Stimulated activated CD8-positive, alpha-beta memory T cell treated with anti-CD3 and anti-CD28 coated beads, Interleukin-12 subunit alpha, Interleukin-12 subunit beta, amount 100 ng/mL, for 24 hours (primary cell): ENCODE measurements around the gene NELFB.
"Not testable (repeated sequence)": the region's sequence is repeated elsewhere in the genome, so short reads cannot be mapped to it uniquely, and the experiment has no call there.

Experiments used
- DNase-seq: peaks from one replicate; pipeline ENCODE4 v3.0.0-alpha.2; 2020; ENCODE audit errors: extremely low read depth

NELFB gene

DNA sequence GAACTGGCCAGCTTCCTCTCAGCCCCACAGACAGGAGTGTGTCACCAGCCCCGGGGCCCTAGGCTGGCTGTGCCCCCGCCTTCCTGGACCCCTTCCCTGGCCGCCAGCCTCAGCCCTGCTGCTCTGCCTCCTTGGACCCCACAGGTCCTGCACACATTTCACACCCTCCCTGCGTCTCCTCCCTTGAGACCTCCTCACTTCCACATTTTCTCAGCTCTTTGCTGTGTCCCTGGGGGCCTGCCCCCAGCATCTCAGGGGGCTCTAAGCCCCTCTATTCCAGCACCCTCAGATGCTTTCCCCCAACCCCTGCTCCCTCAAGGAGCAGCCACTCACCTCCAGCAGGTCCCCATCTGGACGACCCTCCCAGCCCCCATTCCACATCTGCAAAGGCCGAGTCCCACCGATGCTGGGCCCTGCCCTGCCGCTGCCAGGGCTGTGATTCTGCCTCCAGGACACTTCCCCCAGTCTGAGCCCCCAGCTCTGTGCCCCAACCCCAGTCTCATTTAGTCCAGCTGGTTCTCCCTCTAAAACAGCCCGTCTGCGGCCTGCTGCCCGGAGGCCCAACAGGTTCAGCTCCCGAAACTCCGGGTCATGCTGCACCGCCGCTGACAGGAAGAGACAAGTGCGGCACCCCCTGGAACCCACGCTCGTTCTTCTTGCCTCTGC, 20.2 kb upstream of the NELFB start:
- DNase-seq = no peak

DNA sequence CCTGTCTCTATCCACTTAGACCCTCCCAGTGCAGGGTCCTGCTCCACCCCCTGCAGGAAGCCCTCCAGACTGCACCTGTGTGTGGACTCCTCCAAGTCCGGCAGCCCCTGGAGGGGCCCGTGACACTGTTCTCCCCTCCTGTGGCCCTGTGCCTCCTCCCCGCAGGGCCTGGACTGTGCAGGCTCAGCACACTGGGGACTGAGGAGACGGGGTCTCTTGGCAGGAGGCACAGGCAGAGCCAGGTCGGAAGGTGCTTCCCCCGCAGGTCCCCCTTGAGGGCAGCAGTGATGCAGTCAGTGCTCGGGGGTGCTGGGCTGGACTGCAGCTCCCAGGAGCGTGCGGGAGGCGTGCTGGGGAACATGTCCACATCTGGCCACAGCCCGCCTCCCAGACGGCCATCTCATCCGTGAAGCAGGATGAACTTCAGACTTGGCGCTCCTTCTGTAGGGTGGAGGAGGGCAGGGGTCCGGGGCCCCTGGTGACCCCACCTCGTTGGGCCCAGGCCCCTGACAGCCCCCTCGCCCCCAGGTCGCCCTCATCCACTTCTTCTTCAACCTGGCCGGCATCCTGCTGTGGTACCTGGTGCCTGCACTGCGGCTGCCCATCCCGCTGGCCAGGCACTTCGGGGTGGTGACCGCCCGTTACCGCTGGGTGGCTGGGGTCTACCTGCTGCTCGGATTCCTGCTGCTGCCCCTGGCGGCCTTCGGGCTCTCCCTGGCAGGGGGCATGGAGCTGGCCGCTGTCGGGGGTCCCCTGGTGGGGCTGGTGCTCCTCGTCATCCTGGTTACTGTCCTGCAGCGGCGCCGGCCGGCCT, 19.5 kb upstream of the NELFB start:
- DNase-seq = no peak

DNA sequence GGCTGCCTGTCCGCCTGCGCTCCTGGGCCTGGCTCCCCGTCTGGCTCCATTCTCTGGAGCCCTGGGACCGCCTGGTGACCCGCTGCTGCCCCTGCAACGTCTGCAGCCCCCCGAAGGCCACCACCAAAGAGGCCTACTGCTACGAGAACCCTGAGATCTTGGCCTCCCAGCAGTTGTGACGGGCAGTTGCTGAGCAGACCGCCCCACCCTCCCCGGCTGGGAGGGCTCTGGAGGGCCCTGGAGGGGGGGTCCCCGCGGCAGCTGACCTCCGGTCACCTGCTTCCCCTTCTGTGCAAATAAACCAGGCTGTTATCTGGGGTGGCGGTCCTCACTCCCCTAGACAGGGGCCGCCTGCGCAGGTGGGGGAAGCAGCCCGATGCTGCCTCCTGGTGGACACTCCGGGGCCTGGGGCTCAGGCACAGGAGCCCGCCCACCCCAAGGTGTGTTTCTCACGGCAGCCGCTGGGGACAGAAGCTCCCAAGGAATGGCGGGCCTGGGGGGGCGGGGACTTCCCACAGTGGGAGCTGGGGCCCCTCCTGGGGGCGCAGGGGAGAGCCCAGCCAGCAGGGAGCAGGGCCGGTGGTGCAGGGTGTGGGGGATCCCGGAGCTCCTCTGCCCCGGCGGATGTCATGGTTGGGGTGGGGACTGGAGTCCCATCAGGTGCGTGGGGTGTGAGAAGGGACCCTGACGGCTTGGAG, 18.7 kb upstream of the NELFB start:
- peak; percentile 77 for DNase-seq

DNA sequence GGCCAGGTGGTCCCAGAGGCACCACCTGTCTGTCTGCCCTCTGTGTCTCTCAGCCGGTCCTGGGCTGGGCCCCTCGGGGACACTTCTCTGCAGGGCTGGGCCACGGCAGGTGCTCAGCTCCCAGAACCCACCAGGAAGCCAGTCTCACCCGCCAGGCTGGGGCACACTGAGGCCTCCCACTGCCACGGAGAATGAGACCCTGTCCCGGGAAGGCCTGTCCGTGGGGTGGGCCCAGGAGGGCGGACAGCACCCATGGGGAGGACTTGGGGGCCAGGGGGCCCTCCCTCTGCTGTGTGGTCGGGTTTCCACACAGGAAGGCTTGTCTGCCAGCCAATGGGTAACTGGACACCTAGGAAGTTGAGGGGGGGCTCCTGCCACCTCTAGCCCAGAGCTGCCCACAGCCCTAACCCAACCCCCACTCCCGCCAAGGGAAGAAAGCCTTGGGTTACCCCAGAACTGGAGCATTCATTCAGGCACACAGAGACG, 18.1 kb upstream of the NELFB start:
- no peak for DNase-seq

DNA sequence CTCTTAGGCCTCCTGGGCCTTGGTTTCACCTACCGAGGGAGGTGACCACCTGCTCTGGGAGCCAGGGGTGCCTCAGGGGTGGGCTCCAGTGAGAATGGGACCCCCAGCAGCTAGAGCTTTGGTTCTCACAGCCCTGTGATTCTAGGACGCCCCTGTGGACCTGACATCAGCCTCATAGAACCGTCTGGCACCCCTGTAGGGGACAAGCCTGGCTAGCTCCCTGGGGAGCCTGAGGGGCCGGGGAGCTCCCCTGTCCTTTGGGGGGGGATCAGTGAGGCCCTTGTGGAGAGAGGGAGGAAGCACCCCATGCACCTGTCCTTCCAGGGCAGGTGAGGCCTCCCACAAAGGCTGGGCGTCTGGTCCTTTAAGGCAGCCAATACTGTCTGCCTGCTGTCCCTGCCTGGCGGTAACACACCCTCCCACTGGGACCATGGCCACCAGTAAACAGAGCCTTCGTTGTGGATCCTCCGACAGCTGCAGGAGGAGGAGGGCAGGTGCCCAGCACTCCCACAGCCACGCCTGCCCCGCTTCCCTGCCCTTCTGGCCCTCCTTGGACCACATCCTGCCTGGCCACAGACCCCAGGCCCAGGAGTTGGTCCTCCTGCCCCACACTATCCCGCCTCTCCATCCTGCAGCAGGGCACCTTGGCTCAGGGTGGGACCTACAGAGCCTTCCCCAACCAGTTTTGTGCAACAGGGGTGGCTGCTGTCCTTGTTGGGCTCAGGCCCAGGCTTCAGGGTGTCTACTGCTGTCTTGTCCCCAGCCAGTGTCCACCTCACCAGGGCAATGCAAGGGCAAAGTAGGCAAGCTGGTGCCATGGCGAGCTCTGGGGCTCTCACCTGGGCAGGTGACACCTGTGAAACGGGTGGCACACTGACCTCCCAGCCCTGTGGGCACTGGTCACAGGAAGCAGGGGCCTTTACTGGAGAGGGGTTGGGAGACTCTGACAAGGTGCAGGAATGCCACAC, 17.1 kb upstream of the NELFB start:
- no peak for DNase-seq

DNA sequence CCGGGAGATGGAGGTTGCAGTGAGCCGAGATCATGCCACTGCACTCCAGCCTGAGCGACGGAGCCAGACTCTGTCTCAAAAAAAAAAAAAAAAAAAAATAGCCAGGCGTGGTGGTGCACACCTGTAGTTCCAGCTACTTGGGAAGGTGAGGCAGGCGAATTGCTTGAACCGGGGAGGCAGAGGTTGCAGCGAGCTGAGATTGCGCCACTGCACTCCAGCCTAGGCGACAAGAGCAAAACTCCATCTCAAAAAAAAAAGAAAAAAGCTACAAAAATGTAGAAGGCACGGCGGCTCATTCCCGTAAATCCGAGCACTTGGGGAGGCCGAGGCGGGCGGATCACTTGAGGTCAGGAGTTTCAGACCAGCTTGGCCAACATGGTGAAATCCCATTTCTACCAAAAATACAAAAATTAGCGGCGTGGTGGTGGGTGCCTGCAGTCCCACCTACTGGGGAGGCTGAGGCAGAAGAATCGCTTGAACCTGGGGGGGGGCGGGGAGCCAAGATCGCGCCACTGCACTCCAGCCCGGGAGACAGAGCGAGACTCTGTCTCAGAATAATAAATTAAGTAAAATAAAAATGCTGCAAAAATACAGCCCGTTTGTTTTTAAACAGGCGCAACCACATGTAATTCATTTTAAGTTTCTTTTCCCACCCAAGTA, 15.5 kb upstream of the NELFB start:
- DNase-seq = not testable (repeated sequence)

DNA sequence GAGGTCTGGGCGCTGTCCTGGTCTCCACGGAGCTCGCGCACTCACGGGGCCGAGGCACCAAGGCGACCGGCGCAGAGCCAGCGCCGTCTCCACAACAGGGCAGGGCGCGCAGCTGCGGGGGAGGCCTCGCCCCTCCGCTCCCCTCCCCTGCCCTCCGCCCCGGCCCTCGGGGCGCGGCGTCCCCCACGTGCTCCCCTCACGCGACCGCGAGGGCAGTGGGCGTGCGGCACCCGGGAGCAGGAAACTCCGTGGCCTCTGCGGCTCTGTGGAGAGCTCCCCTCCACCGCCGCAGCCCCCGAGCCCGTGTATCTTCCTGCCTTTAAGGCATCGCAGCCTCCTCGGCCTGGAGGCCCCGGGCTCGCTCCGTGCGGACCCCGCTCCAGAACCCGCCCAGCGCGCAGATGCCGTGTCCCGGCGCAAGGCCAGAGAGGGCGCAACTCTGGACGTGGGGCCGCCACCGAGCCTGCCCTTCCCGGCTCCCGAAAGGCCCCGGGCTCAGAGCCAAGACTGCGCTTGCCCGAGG, 14.7 kb upstream of the NELFB start:
- DNase-seq = peak; percentile 38

DNA sequence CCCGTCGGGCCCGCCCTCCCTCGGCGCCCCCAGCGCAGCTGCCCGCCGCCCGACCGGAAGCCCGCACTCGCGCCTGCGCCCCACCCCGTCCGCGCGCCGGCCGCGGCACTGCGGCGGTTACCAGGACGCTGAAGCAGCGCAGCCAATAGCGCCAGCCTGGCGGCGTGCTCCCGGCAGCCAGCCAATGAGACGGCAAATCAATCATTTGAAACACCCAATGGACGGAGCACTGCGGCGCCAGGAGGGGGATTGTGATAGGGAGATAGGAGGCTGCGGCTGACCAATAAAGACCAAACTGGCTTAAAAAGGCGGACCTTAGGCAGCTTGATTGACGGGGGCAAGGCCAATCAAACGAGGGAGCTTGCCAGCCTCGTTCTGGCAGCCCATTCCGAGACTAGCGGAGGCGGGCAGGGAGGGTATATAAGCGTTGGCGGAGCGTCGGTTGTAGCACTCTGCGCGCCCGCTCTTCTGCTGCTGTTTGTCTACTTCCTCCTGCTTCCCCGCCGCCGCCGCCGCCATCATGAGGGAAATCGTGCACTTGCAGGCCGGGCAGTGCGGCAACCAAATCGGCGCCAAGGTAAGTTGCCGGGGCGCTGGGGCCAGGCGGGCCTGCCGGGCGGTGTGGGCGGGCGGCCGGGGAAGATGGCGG, 14.2 kb upstream of the NELFB start, which contains the start of gene TUBB4B:
TSS of gene TUBB4B (plus strand) at position 447 of the 649 bp plus-strand sequence. CDS start at position 521, 74 bp downstream.
- peak; percentile 91 for DNase-seq

DNA sequence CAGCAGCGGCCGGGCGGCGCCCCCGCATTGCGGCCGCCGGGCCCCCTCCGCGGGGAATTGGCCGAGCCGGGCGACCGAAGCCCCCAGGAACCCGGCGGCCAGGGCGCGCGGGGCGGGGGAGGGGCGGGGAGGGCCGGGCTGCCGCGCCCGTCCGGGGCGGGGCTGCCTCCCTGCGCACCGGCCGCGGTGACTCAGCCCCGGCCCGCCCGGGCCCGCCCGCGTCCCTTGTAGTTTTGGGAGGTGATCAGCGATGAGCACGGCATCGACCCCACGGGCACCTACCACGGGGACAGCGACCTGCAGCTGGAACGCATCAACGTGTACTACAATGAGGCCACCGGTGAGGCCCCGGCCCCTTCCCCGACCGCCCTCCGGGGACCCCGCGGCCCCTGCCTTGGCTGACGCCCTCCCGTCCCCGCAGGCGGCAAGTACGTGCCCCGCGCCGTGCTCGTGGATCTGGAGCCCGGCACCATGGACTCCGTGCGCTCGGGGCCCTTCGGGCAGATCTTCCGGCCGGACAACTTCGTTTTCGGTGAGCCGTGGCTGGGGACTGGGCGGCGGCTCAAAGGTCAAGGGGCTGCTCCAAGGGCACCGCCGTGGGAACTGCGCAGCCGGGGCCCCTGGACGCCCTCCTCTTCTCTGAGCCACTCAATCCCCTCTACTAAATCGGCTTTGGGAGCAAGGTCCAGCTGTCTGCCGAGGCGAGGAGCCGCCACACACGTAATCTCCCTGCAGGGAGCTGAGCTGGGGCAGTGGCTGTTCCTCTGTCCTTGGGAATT, 13.4 kb upstream of the NELFB start:
- peak; percentile 51 for DNase-seq

DNA sequence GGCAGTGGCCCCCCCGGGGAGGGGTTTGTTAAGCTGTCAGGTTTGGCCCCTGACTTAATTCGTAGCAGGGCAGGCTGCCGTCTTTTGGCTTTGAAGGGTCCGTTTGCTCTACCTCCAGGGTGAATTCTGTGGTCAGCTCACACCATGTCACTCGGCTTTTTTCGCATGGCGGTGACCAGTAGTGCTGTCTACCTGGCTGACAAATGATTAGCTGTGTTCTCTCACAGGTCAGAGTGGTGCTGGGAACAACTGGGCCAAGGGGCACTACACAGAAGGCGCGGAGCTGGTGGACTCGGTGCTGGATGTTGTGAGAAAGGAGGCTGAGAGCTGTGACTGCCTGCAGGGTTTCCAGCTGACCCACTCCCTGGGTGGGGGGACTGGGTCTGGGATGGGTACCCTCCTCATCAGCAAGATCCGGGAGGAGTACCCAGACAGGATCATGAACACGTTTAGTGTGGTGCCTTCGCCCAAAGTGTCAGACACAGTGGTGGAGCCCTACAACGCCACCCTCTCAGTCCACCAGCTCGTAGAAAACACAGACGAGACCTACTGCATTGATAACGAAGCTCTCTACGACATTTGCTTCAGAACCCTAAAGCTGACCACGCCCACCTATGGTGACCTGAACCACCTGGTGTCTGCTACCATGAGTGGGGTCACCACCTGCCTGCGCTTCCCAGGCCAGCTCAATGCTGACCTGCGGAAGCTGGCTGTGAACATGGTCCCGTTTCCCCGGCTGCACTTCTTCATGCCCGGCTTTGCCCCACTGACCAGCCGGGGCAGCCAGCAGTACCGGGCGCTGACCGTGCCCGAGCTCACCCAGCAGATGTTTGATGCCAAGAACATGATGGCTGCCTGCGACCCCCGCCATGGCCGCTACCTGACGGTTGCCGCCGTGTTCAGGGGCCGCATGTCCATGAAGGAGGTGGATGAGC, 12.6 kb upstream of the NELFB start:
- no peak for DNase-seq

DNA sequence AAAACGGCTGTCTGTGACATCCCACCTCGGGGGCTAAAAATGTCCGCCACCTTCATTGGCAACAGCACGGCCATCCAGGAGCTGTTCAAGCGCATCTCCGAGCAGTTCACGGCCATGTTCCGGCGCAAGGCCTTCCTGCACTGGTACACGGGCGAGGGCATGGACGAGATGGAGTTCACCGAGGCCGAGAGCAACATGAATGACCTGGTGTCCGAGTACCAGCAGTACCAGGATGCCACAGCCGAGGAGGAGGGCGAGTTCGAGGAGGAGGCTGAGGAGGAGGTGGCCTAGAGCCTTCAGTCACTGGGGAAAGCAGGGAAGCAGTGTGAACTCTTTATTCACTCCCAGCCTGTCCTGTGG, 11.9 kb upstream of the NELFB start:
- DNase-seq = not testable (repeated sequence)

DNA sequence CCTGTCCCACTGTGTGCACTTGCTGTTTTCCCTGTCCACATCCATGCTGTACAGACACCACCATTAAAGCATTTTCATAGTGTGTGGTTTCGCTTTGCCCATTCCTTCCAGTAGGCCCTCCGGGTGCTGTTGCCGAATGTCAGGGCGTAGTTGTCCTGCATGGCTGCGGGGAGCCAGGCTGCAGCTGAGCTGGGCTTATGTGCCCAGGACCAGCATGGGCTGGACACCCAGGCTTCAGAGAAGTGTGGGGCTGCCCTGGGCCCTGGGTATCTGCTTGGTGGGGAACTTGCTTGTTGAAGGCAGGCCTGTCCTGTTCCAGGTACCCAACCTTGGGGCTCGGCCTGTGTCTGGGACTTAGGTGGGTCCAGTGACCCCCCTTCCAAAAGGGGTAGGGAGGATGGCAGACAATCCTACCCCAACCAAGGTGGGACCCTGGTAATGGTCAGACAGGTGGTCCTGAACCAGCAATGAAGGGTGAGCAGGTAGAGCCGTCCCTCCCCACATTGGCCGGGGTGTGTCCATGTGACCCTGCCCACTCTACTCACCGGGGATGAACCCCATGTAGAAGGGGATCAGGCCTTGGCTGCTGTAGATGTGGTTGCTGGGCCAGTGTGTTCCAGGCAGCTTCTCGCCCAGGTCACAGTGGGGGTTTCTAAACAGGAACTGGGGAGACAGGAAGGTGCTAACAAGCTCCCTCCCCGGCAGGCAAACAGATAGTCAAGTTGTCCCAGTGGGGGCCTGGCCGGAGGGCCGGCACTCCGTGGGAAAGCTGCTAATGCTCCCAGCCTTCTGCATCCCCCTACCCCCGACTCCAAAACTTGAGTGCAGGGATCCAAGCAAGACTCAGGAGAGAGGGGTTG, 11.3 kb upstream of the NELFB start:
- DNase-seq = no peak

DNA sequence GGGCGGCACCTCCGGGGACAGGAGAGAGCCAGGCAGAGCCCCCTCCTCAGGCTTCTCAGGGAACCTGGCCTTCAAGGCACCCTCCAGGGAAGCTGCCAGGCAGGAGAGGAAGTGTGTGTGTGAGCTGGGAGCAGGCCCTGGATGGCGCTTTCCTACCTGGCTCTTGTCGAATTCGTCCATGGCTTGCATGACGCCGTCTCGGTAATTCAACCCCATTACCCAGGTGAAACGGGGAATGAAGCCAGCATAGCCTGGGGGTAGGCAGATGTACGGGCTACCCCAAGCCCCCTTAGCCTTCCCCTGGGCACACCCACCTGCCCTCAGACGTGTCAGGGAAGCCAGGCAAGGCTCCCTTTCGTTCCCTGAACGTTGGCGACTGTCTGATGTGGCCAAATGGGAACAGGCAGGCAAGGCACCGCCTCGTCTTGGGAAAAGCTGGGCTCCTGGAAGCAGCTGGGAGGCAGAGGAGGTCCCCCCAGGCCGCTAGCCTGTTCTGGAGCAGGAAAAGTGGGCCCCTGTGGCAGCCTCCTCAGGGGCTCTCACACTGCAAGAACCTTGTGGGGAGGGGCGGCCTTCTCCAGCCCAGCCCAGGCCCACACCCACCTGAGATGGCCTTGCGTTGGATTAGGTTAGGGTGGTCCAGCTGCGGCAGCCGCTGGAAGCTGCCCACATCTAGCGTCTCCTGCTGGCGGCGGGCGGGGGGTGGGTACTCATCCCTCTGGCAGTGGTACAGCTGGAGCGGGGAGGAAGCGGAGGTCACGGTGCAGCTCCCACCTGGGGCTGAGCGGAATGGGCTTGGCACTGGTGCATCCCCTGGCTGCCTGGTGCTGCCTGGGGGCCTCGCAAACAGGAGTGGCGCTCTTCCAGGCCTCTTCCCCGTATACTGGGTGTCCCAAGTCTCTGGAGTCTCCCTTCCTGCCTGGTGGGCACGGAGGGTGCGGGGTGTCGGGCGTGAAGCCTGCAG, 10.4 kb upstream of the NELFB start:
- DNase-seq = no peak

DNA sequence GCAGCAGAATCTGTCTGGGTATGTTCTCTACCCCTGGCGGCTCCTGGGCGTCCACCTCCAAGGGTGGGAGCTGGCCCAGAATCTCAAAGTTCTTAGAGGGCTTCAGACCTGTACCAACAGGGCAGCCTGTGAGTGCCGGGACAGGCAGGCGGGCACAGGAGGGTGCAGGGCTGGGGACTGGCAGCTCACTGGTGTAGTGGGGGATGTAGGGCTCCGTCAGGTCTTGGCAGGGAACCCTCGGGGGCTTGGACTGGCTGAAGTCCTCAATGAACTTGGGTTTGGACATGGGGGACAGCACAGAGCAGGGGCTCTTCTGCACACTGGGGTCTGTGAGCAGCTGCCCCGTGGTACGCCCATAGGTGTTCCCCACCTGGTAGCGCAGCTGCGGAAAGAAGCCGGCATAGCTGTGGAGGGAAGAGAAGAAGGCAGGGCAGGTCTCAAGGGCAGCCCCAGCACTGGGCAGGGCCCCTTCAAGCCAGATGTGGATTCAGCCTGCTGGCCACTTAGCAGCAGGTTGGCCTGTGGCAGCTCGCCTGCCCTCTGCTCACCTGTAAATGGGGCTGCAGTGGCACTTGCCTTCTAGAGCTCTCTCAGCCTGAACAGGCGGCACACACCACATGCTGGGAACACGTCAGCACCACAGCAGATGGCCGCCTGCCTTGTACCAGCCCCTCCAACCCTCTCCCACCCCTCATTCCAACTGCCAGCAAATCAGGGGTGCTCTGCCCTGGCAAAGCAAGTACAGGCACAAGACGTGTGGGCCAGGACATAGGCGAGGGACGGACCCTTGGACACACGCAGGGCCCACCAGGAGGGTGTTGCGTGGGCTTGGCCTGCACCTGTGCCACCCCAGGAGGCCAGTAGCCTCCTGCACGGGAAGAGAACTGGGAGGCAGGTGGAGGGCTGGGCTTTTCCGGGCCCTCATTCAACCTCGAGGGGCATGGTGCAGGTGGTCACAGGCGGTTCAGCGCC, 9.4 kb upstream of the NELFB start:
- no peak for DNase-seq
